GM12892 (cell line): ENCODE results near the gene CYB5R3.

Experiments used
- POLR2A ChIP-seq: IDR thresholded peaks from 2 replicates; pipeline ENCODE4 v1.6.1; 2011; ENCODE audit warnings: low read depth, low read length, control low read depth
- POLR2AphosphoS5 ChIP-seq: IDR thresholded peaks from 2 replicates; pipeline ENCODE4 v1.6.1; 2011; ENCODE audit warnings: low read depth, low read length, control low read depth

GRCh38 chr22:42619261-42620063 is 29.7 kb downstream of the CYB5R3 start:
- no peak for TF ChIP-seq POLR2A
- no peak for TF ChIP-seq POLR2AphosphoS5
